VCaP (cell line): ENCODE measurements around the gene STXBP3.
"Not testable (repeated sequence)": the region's sequence is repeated elsewhere in the genome, so short reads cannot be mapped to it uniquely, and the experiment has no call there.

Experiments
- H3K27ac ChIP-seq: fragments of 450-650 bp; 2 replicates; pipeline ENCODE4 v1.5.1; 2017
- TF ChIP-seq, protein P1 (sequence below): fragments of 450-650 bp; conservative IDR thresholded peaks from 2 replicates; pipeline ENCODE4 v1.5.1; 2017; ENCODE audit warnings: mild to moderate bottlenecking, moderate library complexity

STXBP3 gene, protein sequence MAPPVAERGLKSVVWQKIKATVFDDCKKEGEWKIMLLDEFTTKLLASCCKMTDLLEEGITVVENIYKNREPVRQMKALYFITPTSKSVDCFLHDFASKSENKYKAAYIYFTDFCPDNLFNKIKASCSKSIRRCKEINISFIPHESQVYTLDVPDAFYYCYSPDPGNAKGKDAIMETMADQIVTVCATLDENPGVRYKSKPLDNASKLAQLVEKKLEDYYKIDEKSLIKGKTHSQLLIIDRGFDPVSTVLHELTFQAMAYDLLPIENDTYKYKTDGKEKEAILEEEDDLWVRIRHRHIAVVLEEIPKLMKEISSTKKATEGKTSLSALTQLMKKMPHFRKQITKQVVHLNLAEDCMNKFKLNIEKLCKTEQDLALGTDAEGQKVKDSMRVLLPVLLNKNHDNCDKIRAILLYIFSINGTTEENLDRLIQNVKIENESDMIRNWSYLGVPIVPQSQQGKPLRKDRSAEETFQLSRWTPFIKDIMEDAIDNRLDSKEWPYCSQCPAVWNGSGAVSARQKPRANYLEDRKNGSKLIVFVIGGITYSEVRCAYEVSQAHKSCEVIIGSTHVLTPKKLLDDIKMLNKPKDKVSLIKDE

DNA sequence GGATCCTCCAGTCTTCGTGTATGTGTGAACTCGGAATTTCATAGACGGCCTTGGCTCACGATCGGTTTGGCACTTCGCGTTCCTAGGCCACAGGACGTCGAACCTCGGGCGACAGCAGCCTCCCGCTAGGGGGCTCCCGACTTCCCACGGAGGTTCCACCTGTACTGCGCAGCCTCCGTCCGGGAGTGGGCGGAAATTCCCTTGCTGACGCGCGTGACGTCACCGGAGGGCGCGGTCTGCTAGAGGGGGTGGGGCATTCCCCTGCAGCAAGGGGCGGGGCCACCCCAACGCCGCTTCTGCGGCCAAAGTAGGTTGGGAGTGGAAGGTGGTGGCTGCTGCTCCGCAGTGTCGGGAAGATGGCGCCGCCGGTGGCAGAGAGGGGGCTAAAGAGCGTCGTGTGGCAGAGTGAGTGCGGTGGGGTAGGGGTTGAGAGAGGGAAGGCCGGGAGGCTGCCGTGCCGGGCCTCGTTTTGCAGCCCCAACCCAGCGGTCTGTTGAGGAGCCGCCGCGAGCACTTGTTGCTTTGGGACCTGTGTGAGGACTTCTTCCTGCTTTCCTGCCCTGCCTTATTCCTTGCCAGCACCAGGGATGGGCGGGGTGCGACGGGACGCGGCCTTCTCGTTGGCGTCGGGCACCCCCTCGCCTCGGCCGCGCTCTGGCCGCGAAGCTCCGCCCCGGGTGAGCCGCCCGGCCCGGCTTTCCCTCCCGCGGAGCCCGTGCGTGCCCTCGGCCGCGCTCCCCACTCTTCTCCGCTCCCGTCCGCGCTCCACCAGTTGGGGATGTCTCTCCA, at the start of gene STXBP3:
Gene STXBP3 (plus strand): TSS at position 293 of the 789 bp plus-strand sequence. CDS start 64 bp downstream, at position 357.
- peak within 1 kb of the TSS; percentile 89 for H3K27ac ChIP-seq

DNA sequence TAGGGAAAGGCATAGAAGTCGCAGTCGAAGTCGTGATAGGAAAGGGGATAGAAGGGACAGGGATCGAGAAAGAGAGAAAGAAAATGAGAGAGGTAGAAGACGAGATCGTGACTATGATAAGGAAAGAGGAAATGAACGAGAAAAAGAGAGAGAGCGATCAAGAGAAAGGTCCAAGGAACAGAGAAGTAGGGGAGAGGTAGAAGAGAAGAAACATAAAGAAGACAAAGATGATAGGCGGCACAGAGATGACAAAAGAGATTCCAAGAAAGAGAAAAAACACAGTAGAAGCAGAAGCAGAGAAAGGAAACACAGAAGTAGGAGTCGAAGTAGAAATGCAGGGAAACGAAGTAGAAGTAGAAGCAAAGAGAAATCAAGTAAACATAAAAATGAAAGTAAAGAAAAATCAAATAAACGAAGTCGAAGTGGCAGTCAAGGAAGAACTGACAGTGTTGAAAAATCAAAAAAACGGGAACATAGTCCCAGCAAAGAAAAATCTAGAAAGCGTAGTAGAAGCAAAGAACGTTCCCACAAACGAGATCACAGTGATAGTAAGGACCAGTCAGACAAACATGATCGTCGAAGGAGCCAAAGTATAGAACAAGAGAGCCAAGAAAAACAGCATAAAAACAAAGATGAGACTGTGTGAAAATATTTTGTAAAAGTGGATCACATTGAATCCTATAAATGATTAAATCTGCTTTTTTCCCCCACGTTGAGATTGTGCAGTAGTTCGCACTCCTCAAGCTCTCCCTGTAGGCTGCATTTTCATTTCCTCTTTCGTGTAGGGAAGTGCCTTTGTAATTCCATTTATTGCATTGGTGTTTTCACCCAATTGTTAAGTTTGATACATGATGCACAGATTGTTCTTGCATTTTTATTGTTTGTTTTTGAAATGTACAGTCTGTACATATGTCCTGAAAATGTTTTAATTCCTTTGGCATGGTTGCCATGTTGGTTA, 46.8 kb upstream of the STXBP3 start:
- H3K27ac ChIP-seq: no peak overlapping the region

More for the DNA sequence above, at the start of gene STXBP3:
- TF ChIP-seq, protein P1, sequence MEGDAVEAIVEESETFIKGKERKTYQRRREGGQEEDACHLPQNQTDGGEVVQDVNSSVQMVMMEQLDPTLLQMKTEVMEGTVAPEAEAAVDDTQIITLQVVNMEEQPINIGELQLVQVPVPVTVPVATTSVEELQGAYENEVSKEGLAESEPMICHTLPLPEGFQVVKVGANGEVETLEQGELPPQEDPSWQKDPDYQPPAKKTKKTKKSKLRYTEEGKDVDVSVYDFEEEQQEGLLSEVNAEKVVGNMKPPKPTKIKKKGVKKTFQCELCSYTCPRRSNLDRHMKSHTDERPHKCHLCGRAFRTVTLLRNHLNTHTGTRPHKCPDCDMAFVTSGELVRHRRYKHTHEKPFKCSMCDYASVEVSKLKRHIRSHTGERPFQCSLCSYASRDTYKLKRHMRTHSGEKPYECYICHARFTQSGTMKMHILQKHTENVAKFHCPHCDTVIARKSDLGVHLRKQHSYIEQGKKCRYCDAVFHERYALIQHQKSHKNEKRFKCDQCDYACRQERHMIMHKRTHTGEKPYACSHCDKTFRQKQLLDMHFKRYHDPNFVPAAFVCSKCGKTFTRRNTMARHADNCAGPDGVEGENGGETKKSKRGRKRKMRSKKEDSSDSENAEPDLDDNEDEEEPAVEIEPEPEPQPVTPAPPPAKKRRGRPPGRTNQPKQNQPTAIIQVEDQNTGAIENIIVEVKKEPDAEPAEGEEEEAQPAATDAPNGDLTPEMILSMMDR: peak; percentile 96

DNA sequence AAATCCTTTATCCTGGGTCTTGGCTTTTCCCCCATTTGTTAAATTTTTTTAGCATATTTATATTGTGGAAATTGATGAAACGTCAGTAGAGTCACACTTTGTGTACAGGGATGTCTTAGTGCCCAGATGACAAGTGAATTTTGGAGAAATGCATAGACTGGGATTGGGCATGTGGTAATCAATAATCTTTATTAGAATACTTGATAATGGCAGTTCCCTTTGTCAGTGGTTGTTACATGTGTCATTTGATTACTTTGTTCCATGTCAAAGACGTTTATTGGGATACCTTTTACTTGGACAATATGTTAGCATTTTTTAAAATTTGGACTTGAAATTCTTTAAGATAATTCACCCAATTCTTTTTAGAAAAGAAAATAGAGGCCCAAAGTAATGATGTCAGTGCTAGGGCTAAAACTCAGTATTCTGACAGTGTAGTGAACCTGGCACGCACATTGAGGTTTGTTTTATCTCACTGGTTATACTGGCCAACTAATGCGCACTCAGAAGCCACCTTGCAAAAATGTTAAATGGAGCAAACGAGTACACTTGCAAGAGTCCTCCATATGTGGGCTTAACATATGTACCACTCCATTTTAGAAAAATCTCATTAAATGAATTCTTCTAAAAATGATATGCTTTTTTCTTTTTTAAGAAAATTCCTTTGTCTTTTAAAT, 45.2 kb upstream of the STXBP3 start:
- TF ChIP-seq, protein P1: no peak
- no peak overlapping the region for H3K27ac ChIP-seq

More for the DNA sequence above, 46.8 kb upstream of the STXBP3 start:
- TF ChIP-seq, protein P1: no peak

DNA sequence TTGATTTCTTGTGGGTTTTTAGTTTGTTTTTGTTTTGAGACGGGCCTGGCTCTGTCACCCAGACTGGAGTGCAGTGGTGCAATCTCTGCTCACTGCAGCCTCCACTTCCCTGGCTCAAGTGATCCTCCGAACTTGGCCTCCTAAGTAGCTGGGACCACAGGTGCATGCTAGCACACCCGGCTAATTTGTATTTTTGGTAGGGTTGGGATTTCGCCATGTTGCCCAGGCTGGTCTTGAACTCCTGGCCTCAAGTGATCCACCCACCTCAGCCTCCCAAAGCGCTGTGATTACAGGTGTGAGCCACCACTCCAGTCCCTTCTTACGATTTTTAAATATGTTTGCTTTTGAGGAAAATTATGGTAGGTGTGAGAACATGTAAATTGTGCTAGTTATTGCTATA, 44.4 kb upstream of the STXBP3 start:
- H3K27ac ChIP-seq: not testable (repeated sequence)

DNA sequence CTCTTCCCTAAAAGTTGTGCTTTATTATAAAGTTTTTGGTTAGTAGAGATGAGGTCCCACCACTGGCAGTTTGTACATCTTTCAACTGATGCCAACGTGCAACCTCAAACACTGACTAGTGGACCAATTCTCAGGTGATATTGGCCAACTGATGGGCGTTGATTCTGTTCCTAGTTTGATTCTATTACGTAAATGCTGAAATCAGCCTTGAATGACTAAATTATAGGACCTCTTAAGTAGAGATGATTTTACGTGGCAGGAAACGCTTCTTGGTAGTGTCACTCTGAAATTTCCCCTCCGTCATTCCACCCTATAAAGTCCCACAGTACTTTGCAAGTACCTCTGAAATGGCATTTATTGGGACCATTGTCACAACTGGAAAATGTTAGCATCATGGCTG, 42.5 kb upstream of the STXBP3 start:
- TF ChIP-seq, protein P1: no peak
- no peak overlapping the region for H3K27ac ChIP-seq

DNA sequence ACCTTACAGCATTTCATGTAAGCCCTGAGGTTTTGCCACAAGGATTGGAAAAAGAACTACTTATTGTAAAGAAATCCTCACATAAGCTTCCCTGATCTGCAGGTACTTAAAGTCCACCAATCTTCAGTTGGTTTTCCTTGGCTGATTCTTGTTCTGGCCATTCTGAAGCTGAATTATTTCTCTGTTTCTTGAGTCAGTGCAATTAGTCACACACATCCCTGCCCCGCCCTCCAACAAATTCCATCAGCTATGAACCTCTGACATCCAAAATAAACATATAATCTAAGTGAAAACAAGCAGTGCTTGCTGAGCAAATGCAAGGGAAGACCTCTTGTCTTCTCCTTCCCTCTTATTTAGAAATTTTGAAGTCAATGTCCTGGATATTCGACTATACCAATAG, 42.0 kb upstream of the STXBP3 start:
- H3K27ac ChIP-seq: no peak overlapping the region
- TF ChIP-seq, protein P1: no peak

DNA sequence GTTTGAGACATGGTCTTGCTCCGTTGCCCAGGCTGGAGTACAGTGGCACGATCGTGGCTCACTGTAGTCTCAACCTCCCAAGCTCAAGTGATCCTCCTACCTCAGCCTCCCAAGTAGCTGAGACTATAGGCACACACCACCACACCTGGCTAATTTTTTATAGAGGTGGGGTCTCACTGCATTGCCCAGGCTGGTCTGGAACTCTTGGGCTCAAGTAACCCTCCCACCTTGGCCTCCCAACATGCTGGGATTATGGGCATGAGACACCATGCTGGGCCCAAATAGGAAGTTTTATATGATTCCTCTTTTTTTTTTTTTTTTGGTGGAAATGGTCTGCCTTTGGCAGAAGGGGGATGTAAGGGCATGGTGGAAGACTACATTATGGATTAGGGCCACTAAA, 39.8 kb upstream of the STXBP3 start:
- TF ChIP-seq, protein P1: no peak

More for the DNA sequence above, 39.8 kb upstream of the STXBP3 start:
- no peak overlapping the region for H3K27ac ChIP-seq
